SU-DHL-6 (cell line): ENCODE measurements around the gene ARTN.

Experiments used
- CTCF ChIP-seq: fragments of 200-600 bp; sonication (generic); IDR thresholded peaks from one replicate; pipeline ENCODE4 v1.5.1; 2017; ENCODE audit warnings: antibody characterized with exemption, mild to moderate bottlenecking, low read length, moderate library complexity; ENCODE audit not compliant: insufficient read depth, poor library complexity, severe bottlenecking
- EZH2phosphoT487 ChIP-seq: fragments of 200-600 bp; sonication (generic), shearing (Covaris generic); conservative IDR thresholded peaks from 2 replicates; pipeline ENCODE4 v1.6.1; 2018; ENCODE audit warnings: mild to moderate bottlenecking, antibody characterized with exemption, low read length, moderate library complexity, mixed read lengths

GRCh38 chr1:43977376-43978263 is 44.0 kb downstream of the ARTN start:
- TF ChIP-seq CTCF: no peak
- TF ChIP-seq EZH2phosphoT487: no peak
